HepG2 (cell line): ENCODE results near the gene MACROD2. TPM values are rescaled to one million over a fixed set of nuclear protein-coding genes. Genes with fewer than 3 reads are reported as not detected.

Experiments
- ATAC-seq: fragments of 200-7000 bp; cut with Tn5 transposase; 3 replicates; pipeline ENCODE4 v1.9.1; 2020; ENCODE audit warnings: mild to moderate bottlenecking, moderate library complexity
- BruUV-seq: library from RNA; stranded (reverse); fragments of 400-500 nt; replicated peaks from 2 replicates; lab custom pipeline; 2021; lab: Mats Ljungman, UMichigan
- CTCF ChIA-PET: fragments of 300-600 bp; formaldehyde crosslinking; extraction: SDS; loops from one replicate; lab custom pipeline; 2021; ENCODE audit warnings: low total read pairs, inconsistent platforms, low intra/inter-chr PET ratio; lab: Yijun Ruan, JAX
- POLR2A ChIA-PET: fragments of 350-600 bp; sonication (Branson Sonifier 250); formaldehyde crosslinking; loops from one replicate; lab custom pipeline; 2020; ENCODE audit warnings: antibody characterized with exemption, inconsistent platforms; lab: Yijun Ruan, JAX
- DNase-seq: peaks from one replicate; pipeline ENCODE4 v3.0.0-alpha.2; 2015; ENCODE audit warnings: low spot score
- FAIRE-seq: peaks from 3 replicates; lab custom pipeline; 2011; peaks lifted over from hg19 to GRCh38; lab: Jason Lieb, UNC
- H2AFZ ChIP-seq: one replicate; pipeline ENCODE4 v1.6.1; 2011; ENCODE audit warnings: low read length, inconsistent platforms
- H3K27ac ChIP-seq: fragments of 300-600 bp; 3 replicates; pipeline ENCODE4 v1.8.0; 2011; ENCODE audit warnings: mixed run types, mild to moderate bottlenecking, mixed read lengths, low read length, inconsistent platforms; ENCODE audit not compliant: insufficient read depth; ENCODE audit errors: extremely low read length
- H3K27me3 ChIP-seq, 2 experiments: fragments of 200-600 bp in 1 of 2; 2 replicates in 1 of 2; 3 replicates in 1 of 2; pipeline versions ENCODE4 v1.6.0 to v1.8.0; 2011; ENCODE audit warnings: low read length in 2 of 2, mild to moderate bottlenecking in 2 of 2, moderate library complexity in 2 of 2, inconsistent platforms in 1 of 2; ENCODE audit not compliant: insufficient read depth in 2 of 2, control insufficient read depth in 1 of 2
- H3K36me3 ChIP-seq, 2 experiments: fragments of 200-600 bp in 1 of 2; replicated peaks in 1 of 2; 2 replicates in 1 of 2; 3 replicates in 1 of 2; pipeline versions ENCODE4 v1.5.1 to v1.8.0; 2011; ENCODE audit warnings: low read length in 2 of 2, inconsistent platforms in 1 of 2; ENCODE audit not compliant: insufficient read depth in 2 of 2, control insufficient read depth in 1 of 2
- H3K4me1 ChIP-seq: 2 replicates; pipeline ENCODE4 v1.5.1; 2012; ENCODE audit warnings: low read length, inconsistent platforms; ENCODE audit not compliant: insufficient read depth
- H3K4me2 ChIP-seq: 2 replicates; pipeline ENCODE4 v1.6.0; 2011; ENCODE audit warnings: low read depth, low read length, inconsistent platforms
- H3K4me3 ChIP-seq, 3 experiments: fragments of 200-600 bp in 1 of 3; sonication (generic), shearing (Covaris generic) in 1 of 3; replicated peaks in 1 of 3; 2 replicates each; pipeline ENCODE4 v1.5.1; 2011 to 2016; ENCODE audit warnings: low read length in 3 of 3, inconsistent platforms in 2 of 3, low read depth in 2 of 3, mild to moderate bottlenecking in 2 of 3, control low read depth in 1 of 3, mixed read lengths in 1 of 3; ENCODE audit not compliant: insufficient read depth in 1 of 3
- H3K79me2 ChIP-seq: one replicate; pipeline ENCODE4 v1.6.1; 2011; ENCODE audit warnings: low read length, inconsistent platforms; ENCODE audit not compliant: insufficient read depth
- H3K9ac ChIP-seq: 2 replicates; pipeline ENCODE4 v1.6.0; 2011; ENCODE audit warnings: mild to moderate bottlenecking, low read depth, low read length, inconsistent platforms; ENCODE audit not compliant: insufficient read depth
- H3K9me3 ChIP-seq: 2 replicates; pipeline ENCODE4 v1.5.1; 2012; ENCODE audit warnings: mild to moderate bottlenecking, low read length
- H4K20me1 ChIP-seq: 2 replicates; pipeline ENCODE4 v1.6.0; 2011; ENCODE audit warnings: inconsistent platforms, mild to moderate bottlenecking, low read length, moderate library complexity; ENCODE audit not compliant: insufficient read depth
- CCDC6 ChIP-seq: sonication (generic); formaldehyde crosslinking; IDR thresholded peaks from 2 replicates; pipeline ENCODE4 v1.8.1; 2022; ENCODE audit warnings: mild to moderate bottlenecking, missing genetic modification reagents, moderate library complexity
- ELF3 ChIP-seq: IDR thresholded peaks from 2 replicates; pipeline ENCODE4 v1.6.1; 2016; ENCODE audit warnings: missing genetic modification reagents, missing compliant biosample characterization
- FOXA3 ChIP-seq: IDR thresholded peaks from 2 replicates; pipeline ENCODE4 v1.6.1; 2016; ENCODE audit warnings: missing genetic modification reagents, missing compliant biosample characterization
- HCFC1 ChIP-seq: fragments of 150-350 bp; IDR thresholded peaks from 2 replicates; pipeline ENCODE4 v1.6.1; 2014; ENCODE audit warnings: low read depth, low read length
- HMGA1 ChIP-seq: sonication (generic); formaldehyde crosslinking; conservative IDR thresholded peaks from 2 replicates; pipeline ENCODE4 v1.4.0; 2020; ENCODE audit warnings: missing genetic modification reagents
- HNRNPH1 ChIP-seq: fragments of 200-400 bp; formaldehyde crosslinking; optimal IDR thresholded peaks from 2 replicates; pipeline ENCODE3; 2017; ENCODE audit warnings: mild to moderate bottlenecking, low read depth, low read length
- IRF2 ChIP-seq: IDR thresholded peaks from 2 replicates; pipeline ENCODE4 v1.6.1; 2018; ENCODE audit warnings: missing genetic modification reagents, missing compliant biosample characterization
- KDM5B ChIP-seq: sonication (generic); formaldehyde crosslinking; IDR thresholded peaks from 2 replicates; pipeline ENCODE4 v1.4.0; 2020; ENCODE audit warnings: missing genetic modification reagents, mild to moderate bottlenecking, borderline replicate concordance
- MAFK ChIP-seq, 2 experiments: IDR thresholded peaks in 1 of 2; conservative IDR thresholded peaks in 1 of 2; 2 replicates each; pipeline ENCODE4 v1.6.1; 2011; ENCODE audit warnings: improper control_type of control experiment in 2 of 2, low read length in 2 of 2
- MED13 ChIP-seq: sonication (generic); formaldehyde crosslinking; IDR thresholded peaks from 2 replicates; pipeline ENCODE4 v1.5.0; 2020; ENCODE audit warnings: missing genetic modification reagents
- SRSF9 ChIP-seq: fragments of 200-400 bp; formaldehyde crosslinking; IDR thresholded peaks from 2 replicates; pipeline ENCODE4 v1.6.1; 2018; ENCODE audit warnings: borderline replicate concordance, mild to moderate bottlenecking, low read depth, low read length; ENCODE audit not compliant: insufficient read depth, poor library complexity, severe bottlenecking
- ZBTB49 ChIP-seq: sonication (generic); formaldehyde crosslinking; IDR thresholded peaks from 2 replicates; pipeline ENCODE4 v1.4.0; 2020; ENCODE audit warnings: missing genetic modification reagents, borderline replicate concordance
- ZNF235 ChIP-seq: sonication (generic); formaldehyde crosslinking; IDR thresholded peaks from 2 replicates; pipeline ENCODE4 v1.8.1; 2023; ENCODE audit warnings: mild to moderate bottlenecking, missing genetic modification reagents, borderline replicate concordance
- WGBS: methylation state at CpG from one replicate; pipeline ENCODE4 v1.1.6; 2017; ENCODE audit warnings: low lambda C conversion rate; 5-methylcytosine and 5-hydroxymethylcytosine counted together
- in situ Hi-C: cut with HindIII; loops from 2 replicates; pipeline ENCODE4 v1.10.0; 2017; ENCODE audit warnings: low pct_unique_long_range_greater_than_20kb; ENCODE audit not compliant: extremely low pct_ligation_motif_present
- intact Hi-C: fragments of 100-400 bp; cut with micrococcal nuclease; formaldehyde crosslinking; loops from one replicate; pipeline ENCODE4 v1.10.0; 2022; ENCODE audit not compliant: unreplicated experiment
- polyA plus RNA-seq, 8 experiments: library from polyadenylated mRNA; depleted of rRNA in 3 of 8; stranded (reverse) in 7 of 8; unstranded in 1 of 8; fragments of >200 nt; fragmentation: Illumina TruSeq in 4 of 8; extraction: Trizol in 4 of 8; gene quantifications; 2 replicates each; pipeline versions ENCODE4 v1.2.1 to v1.2.3, GENCODE V29; 2011 to 2016; ENCODE audit warnings: low read depth in 4 of 8, missing spikeins in 1 of 8, mixed read lengths in 1 of 8; ENCODE audit not compliant: insufficient read depth in 1 of 8
- total RNA-seq, 5 experiments: library from RNA; depleted of rRNA; stranded (reverse); fragments of >200 nt; fragmentation: Illumina TruSeq; extraction: Trizol; gene quantifications; 2 replicates each; pipeline ENCODE4 v1.2.3, GENCODE V29; 2016; ENCODE audit warnings: low read depth in 1 of 5
- TF ChIP-seq, protein P1 (sequence below): sonication (generic); formaldehyde crosslinking; IDR thresholded peaks from 2 replicates; pipeline ENCODE4 v1.5.1; 2020; ENCODE audit warnings: missing genetic modification reagents, mild to moderate bottlenecking, borderline replicate concordance
- TF ChIP-seq, protein P2 (sequence below), 2 experiments: sonication (generic) in 1 of 2; formaldehyde crosslinking in 1 of 2; IDR thresholded peaks; 2 replicates each; pipeline versions ENCODE4 v1.4.0 to v1.6.1; 2018 to 2020; ENCODE audit warnings: missing genetic modification reagents in 2 of 2, borderline replicate concordance in 1 of 2, low read depth in 1 of 2, mild to moderate bottlenecking in 1 of 2, missing biosample characterization in 1 of 2
- TF ChIP-seq, protein P3 (sequence below): sonication (generic); formaldehyde crosslinking; IDR thresholded peaks from 2 replicates; pipeline ENCODE4 v1.4.0; 2020; ENCODE audit warnings: missing genetic modification reagents

MACROD2 gene
- total and polyA plus RNA-seq, 2 of the 13 experiments (the other 11 are each of a cell fraction or from before 2014, with no cell fraction given): 0.13 to 0.51 TPM

DNA sequence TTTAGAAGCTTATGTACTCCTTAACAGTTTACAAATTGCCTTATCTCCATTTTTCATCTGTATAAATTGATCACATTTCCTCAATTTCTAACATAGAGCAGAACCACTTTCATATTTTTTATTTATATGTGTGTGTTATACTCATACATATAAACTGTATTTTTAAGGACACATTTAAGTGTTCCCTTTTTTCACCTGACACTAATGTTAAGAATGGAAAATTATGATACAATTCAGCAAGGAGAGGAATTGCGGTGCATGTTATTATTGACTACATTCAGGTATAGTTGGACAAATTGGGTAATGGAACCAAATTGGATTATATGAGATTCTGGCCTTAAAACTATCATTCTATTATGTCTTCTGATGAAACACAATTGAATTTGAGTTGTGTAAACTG is 821.2 kb downstream of the MACROD2 start (continued):
- TF ChIP-seq, protein P1, sequence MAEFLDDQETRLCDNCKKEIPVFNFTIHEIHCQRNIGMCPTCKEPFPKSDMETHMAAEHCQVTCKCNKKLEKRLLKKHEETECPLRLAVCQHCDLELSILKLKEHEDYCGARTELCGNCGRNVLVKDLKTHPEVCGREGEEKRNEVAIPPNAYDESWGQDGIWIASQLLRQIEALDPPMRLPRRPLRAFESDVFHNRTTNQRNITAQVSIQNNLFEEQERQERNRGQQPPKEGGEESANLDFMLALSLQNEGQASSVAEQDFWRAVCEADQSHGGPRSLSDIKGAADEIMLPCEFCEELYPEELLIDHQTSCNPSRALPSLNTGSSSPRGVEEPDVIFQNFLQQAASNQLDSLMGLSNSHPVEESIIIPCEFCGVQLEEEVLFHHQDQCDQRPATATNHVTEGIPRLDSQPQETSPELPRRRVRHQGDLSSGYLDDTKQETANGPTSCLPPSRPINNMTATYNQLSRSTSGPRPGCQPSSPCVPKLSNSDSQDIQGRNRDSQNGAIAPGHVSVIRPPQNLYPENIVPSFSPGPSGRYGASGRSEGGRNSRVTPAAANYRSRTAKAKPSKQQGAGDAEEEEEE (CRISPR knock-in tag): no peak
- TF ChIP-seq HMGA1 (CRISPR knock-in tag) (no peak), CCDC6 (no peak), MED13 (CRISPR knock-in tag) (no peak), SRSF9 (no peak)
- TF ChIP-seq, protein P2, sequence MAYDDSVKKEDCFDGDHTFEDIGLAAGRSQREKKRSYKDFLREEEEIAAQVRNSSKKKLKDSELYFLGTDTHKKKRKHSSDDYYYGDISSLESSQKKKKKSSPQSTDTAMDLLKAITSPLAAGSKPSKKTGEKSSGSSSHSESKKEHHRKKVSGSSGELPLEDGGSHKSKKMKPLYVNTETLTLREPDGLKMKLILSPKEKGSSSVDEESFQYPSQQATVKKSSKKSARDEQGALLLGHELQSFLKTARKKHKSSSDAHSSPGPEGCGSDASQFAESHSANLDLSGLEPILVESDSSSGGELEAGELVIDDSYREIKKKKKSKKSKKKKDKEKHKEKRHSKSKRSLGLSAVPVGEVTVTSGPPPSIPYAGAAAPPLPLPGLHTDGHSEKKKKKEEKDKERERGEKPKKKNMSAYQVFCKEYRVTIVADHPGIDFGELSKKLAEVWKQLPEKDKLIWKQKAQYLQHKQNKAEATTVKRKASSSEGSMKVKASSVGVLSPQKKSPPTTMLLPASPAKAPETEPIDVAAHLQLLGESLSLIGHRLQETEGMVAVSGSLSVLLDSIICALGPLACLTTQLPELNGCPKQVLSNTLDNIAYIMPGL (CRISPR knock-in tag; IDR thresholded peaks at IDR 0.05; ENCODE audit: borderline replicate concordance in 1 of 2, low read depth in 1 of 2): no peak

GRCh38 chr20:14817101-14817500 is 821.8 kb downstream of the MACROD2 start:
- BruUV-seq: no TSS peak
- Histone ChIP-seq H3K27me3 (no peaks in the 10 kb centered on the region), H4K20me1 (no peaks in the 10 kb centered on the region), H3K4me3 (no peak overlapping the region), H3K27ac (no peak overlapping the region), H3K9me3 (no peaks in the 10 kb centered on the region), H2AFZ (no peak overlapping the region), H3K9ac (no peak overlapping the region), H3K36me3 (no peaks in the 10 kb centered on the region), H3K4me2 (no peak overlapping the region), H3K4me1 (no peaks in the 10 kb centered on the region), H3K79me2 (no peaks in the 10 kb centered on the region)
- DNase-seq (no peak), FAIRE-seq (no peak), ATAC-seq (no peak)
- in situ Hi-C loops: no loop called here
- 54% methylated on average over 3 of the region's 3 CpGs for WGBS
- ChIA-PET POLR2A (no interaction called here), CTCF (no interaction called here)
- intact Hi-C loops: no loop called here
- TF ChIP-seq MAFK (conservative IDR thresholded peaks at IDR 0.05 in 1 of 2, IDR thresholded peaks at IDR 0.05 in 1 of 2; ENCODE audit: low read length in 2 of 2): no peak
- no peak for TF ChIP-seq ELF3 (CRISPR knock-in tag)
- no peak for TF ChIP-seq ZBTB49 (CRISPR knock-in tag)
- no peak for TF ChIP-seq HCFC1
- no peak for TF ChIP-seq KDM5B (CRISPR knock-in tag)
- no peak for TF ChIP-seq IRF2
- no peak for TF ChIP-seq FOXA3 (CRISPR knock-in tag)
- TF ChIP-seq, protein P3, sequence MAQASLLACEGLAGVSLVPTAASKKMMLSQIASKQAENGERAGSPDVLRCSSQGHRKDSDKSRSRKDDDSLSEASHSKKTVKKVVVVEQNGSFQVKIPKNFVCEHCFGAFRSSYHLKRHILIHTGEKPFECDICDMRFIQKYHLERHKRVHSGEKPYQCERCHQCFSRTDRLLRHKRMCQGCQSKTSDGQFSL (CRISPR knock-in tag): no peak
- TF ChIP-seq HNRNPH1: no peak
- no peak for TF ChIP-seq ZNF235 (CRISPR knock-in tag)
